MM.1S (cell line): Measurements from ENCODE around the gene CYSRT1.

Source experiments
- DNase-seq: peaks from one replicate; pipeline ENCODE4 v3.0.0-alpha.2; 2015
- H2AFZ ChIP-seq: fragments of 300-600 bp; sonication (generic); 2 replicates; pipeline ENCODE4 v1.6.0; 2016; ENCODE audit warnings: antibody characterized with exemption, low read length
- H3F3A ChIP-seq: fragments of 300-600 bp; sonication (generic); 2 replicates; pipeline ENCODE4 v1.6.1; 2016; ENCODE audit warnings: mild to moderate bottlenecking, antibody characterized with exemption, low read length, moderate library complexity, mixed read lengths; ENCODE audit not compliant: insufficient read depth
- H3K27ac ChIP-seq: fragments of 300-600 bp; sonication (generic); 2 replicates; pipeline ENCODE4 v1.5.1; 2016; ENCODE audit warnings: mild to moderate bottlenecking, low read length
- H3K27me3 ChIP-seq: fragments of 300-600 bp; sonication (generic); replicated peaks from 2 replicates; pipeline ENCODE4 v1.6.0; 2016; ENCODE audit warnings: low read length; ENCODE audit not compliant: insufficient read depth
- H3K36me3 ChIP-seq: fragments of 300-600 bp; sonication (generic); replicated peaks from 2 replicates; pipeline ENCODE4 v1.6.1; 2016; ENCODE audit warnings: mild to moderate bottlenecking, low read length, mixed read lengths; ENCODE audit not compliant: insufficient read depth
- H3K4me1 ChIP-seq: fragments of 300-600 bp; sonication (generic); 2 replicates; pipeline ENCODE4 v1.6.1; 2016; ENCODE audit warnings: low read length, mixed read lengths
- H3K4me2 ChIP-seq: fragments of 300-600 bp; sonication (generic); 2 replicates; pipeline ENCODE4 v1.6.0; 2016; ENCODE audit warnings: low read depth, low read length
- H3K4me3 ChIP-seq: fragments of 300-600 bp; sonication (generic); 2 replicates; pipeline ENCODE4 v1.5.1; 2016; ENCODE audit warnings: low read length, mixed read lengths
- H3K79me2 ChIP-seq: fragments of 300-600 bp; sonication (generic); 2 replicates; pipeline ENCODE4 v1.6.1; 2016; ENCODE audit warnings: mixed run types, low read length, mixed read lengths
- H3K9ac ChIP-seq: fragments of 300-600 bp; sonication (generic); 2 replicates; pipeline ENCODE4 v1.6.1; 2016; ENCODE audit warnings: low read length, mixed read lengths
- H3K9me2 ChIP-seq: fragments of 300-600 bp; sonication (generic); replicated peaks from 2 replicates; pipeline ENCODE4 v1.6.1; 2016; ENCODE audit warnings: mild to moderate bottlenecking, low read length, mixed read lengths; ENCODE audit not compliant: insufficient read depth
- H3K9me3 ChIP-seq: fragments of 300-600 bp; sonication (generic); replicated peaks from 2 replicates; pipeline ENCODE4 v1.6.1; 2016; ENCODE audit warnings: mild to moderate bottlenecking, low read length, mixed read lengths; ENCODE audit not compliant: insufficient read depth
- H4K20me1 ChIP-seq: fragments of 300-600 bp; sonication (generic); 2 replicates; pipeline ENCODE4 v1.6.1; 2016; ENCODE audit warnings: mild to moderate bottlenecking, low read length, moderate library complexity, mixed read lengths; ENCODE audit not compliant: insufficient read depth
- EZH2 ChIP-seq: fragments of 300-600 bp; sonication (generic); optimal IDR thresholded peaks from 2 replicates; pipeline ENCODE3; 2017; ENCODE audit warnings: low read depth, mild to moderate bottlenecking, antibody characterized with exemption, low read length, mixed read lengths
- EZH2phosphoT487 ChIP-seq: fragments of 300-600 bp; sonication (generic); IDR thresholded peaks from 2 replicates; pipeline ENCODE4 v1.6.1; 2018; ENCODE audit warnings: antibody characterized with exemption, low read length
- TF ChIP-seq, protein P1 (sequence below): fragments of 300-600 bp; sonication (generic); IDR thresholded peaks from 2 replicates; pipeline ENCODE4 v1.5.1; 2016; ENCODE audit warnings: antibody characterized with exemption, low read length, mixed read lengths

CYSRT1 gene

DNA sequence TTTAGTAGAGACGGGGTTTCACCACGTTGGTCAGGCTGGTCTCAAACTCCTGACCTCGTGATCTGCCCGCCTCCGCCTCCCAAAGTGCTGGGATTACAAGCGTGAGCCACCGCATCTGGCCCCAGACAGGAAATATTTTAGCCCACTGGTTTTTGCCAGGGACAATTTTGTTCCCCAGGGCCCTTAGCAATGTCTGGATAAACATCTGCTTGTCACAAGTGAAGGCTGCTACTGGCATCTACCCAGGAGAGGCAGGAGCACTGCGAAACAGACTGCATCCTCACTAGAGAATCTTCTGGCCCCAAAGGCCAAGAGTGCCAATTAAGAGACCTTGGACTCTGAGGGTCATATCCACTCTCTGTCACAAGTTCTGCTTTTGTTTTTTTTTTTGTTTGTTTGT, 22.0 kb upstream of the CYSRT1 start:
- Histone ChIP-seq H3K79me2 (peaks cover 54% of the 10 kb centered on the region), H3K9me2 (no peaks in the 10 kb centered on the region), H3K9ac (no peak overlapping the region), H2AFZ (no peak overlapping the region), H3K4me1 (peaks cover 24% of the 10 kb centered on the region), H3K27me3 (no peaks in the 10 kb centered on the region), H3K4me2 (no peak overlapping the region), H3K36me3 (no peaks in the 10 kb centered on the region), H3K27ac (no peak overlapping the region), H4K20me1 (no peaks in the 10 kb centered on the region), H3K4me3 (no peak overlapping the region), H3K9me3 (no peaks in the 10 kb centered on the region), H3F3A (peaks cover 14% of the 10 kb centered on the region; the same call in 1 of the 2 replicates)
- DNase-seq: no peak
- TF ChIP-seq EZH2phosphoT487: no peak
- TF ChIP-seq, protein P1, sequence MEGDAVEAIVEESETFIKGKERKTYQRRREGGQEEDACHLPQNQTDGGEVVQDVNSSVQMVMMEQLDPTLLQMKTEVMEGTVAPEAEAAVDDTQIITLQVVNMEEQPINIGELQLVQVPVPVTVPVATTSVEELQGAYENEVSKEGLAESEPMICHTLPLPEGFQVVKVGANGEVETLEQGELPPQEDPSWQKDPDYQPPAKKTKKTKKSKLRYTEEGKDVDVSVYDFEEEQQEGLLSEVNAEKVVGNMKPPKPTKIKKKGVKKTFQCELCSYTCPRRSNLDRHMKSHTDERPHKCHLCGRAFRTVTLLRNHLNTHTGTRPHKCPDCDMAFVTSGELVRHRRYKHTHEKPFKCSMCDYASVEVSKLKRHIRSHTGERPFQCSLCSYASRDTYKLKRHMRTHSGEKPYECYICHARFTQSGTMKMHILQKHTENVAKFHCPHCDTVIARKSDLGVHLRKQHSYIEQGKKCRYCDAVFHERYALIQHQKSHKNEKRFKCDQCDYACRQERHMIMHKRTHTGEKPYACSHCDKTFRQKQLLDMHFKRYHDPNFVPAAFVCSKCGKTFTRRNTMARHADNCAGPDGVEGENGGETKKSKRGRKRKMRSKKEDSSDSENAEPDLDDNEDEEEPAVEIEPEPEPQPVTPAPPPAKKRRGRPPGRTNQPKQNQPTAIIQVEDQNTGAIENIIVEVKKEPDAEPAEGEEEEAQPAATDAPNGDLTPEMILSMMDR: no peak
- TF ChIP-seq EZH2: no peak

DNA sequence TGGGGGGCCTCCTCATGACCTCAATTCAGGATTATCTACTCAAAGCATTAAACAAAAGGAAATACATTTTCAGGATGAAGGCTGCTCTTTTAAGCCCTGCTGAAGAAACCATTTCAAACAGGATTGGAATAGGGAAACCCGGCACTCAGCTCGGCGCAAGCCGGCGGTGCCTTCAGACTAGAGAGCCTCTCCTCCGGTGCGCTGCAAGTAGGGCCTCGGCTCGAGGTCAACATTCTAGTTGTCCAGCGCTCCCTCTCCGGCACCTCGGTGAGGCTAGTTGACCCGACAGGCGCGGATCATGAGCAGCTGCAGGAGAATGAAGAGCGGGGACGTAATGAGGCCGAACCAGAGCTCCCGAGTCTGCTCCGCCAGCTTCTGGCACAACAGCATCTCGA, 20.2 kb upstream of the CYSRT1 start:
- Histone ChIP-seq H3K27ac (peak overlapping the region; percentile 24; the same call in 1 of the 2 replicates), H3K79me2 (peaks cover 48% of the 10 kb centered on the region), H3K9me3 (no peaks in the 10 kb centered on the region), H3K27me3 (no peaks in the 10 kb centered on the region), H3K9ac (peak overlapping the region; percentile 95), H3K4me3 (peak overlapping the region; percentile 90), H4K20me1 (no peaks in the 10 kb centered on the region), H2AFZ (0 out of 2 replicates have a peak overlapping the region, but pooled peaks have one; percentile 49), H3K4me1 (peaks cover 24% of the 10 kb centered on the region), H3F3A (peaks cover 14% of the 10 kb centered on the region; the same call in 1 of the 2 replicates), H3K4me2 (peak overlapping the region; percentile 93), H3K36me3 (no peaks in the 10 kb centered on the region), H3K9me2 (no peaks in the 10 kb centered on the region)
- no peak for DNase-seq
- TF ChIP-seq EZH2phosphoT487: no peak
- TF ChIP-seq EZH2: no peak
- TF ChIP-seq, protein P1: no peak

DNA sequence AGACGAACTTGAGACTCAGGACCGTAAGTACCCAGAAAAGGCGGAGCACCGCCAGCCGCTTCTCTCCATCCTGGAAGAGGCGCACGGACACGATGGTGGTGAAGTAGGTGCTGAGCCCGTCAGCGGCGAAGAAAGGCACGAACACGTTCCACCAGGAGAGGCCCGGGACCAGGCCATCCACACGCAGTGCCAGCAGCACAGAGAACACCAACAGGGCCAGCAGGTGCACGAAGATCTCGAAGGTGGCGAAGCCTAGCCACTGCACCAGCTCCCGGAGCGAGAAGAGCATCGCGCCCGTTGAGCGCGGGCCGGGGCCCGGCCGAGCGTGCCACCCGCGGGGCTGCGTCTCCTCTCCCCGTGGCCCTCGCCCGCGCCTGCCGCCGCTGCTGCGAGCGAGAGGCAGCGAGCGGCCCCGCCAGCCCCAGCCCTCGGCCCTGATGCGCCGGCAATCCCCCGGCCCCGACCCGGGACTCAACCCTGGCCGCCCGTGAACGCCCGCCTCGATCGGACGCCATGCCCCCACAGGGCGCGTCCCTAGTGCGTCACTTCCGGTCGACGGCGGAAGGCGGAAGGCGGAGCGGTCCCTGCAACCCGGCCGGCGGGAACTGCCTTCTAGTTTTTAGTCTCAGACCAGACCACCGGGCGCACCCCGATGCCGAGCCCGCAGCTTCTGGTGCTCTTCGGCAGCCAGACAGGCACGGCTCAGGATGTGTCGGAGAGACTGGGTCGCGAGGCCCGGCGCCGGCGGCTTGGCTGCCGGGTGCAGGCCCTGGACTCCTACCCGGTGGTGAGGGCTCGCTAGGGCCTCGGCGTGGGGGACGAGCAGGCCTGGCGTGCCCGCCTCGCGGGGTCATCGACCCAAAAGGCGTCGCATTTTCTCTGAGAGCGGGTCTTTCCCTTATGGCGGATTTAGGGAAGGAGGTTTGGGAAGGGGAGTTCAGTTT, 19.6 kb upstream of the CYSRT1 start, which contains the start of the genes NDOR1 and TMEM203:
Gene NDOR1 (plus strand): TSS at position 575 of the 944 bp plus-strand sequence. CDS start 78 bp downstream, at position 653.
Gene TMEM203 (minus strand): TSS at position 523 of the 944 bp plus-strand sequence. CDS start 234 bp downstream, at position 289.
- Histone ChIP-seq H2AFZ (peak within 1 kb of the TSS; percentile 57), H3F3A (peaks cover 14% of the 10 kb centered on the region; the same call in 1 of the 2 replicates), H3K4me2 (peak within 1 kb of the TSS; percentile 98), H3K27me3 (no peaks in the 10 kb centered on the region), H3K4me1 (peaks cover 24% of the 10 kb centered on the region), H3K79me2 (peaks cover 48% of the 10 kb centered on the region), H3K27ac (peak within 1 kb of the TSS; percentile 24; the same call in 1 of the 2 replicates), H3K36me3 (no peaks in the 10 kb centered on the region), H3K9me2 (no peaks in the 10 kb centered on the region), H3K9ac (peak within 1 kb of the TSS; percentile 95), H3K9me3 (no peaks in the 10 kb centered on the region), H4K20me1 (no peaks in the 10 kb centered on the region), H3K4me3 (peak within 1 kb of the TSS; percentile 90)
- TF ChIP-seq EZH2 (no peak), EZH2phosphoT487 (no peak)
- TF ChIP-seq, protein P1: no peak
- DNase-seq: peak; percentile 89
